SU-DHL-6 (cell line): ENCODE measurements around the gene PSMB8.
A peak's percentile ranks its signal among the peaks of the same experiment; 100 is the strongest.

Source experiments
- H2AFZ ChIP-seq: fragments of 200-600 bp; sonication (generic); 2 replicates; pipeline ENCODE4 v1.6.1; 2014; ENCODE audit warnings: low read depth, mild to moderate bottlenecking, moderate library complexity, mixed read lengths, antibody characterized with exemption, low read length; ENCODE audit not compliant: severe bottlenecking
- H3F3A ChIP-seq: fragments of 200-600 bp; shearing (Covaris generic); 2 replicates; pipeline ENCODE4 v1.6.0; 2016; ENCODE audit warnings: antibody characterized with exemption, mild to moderate bottlenecking; ENCODE audit not compliant: insufficient read depth
- H3K27ac ChIP-seq: fragments of 200-600 bp; sonication (generic); 2 replicates; pipeline ENCODE4 v1.5.1; 2016; ENCODE audit warnings: low read depth, mild to moderate bottlenecking, low read length, moderate library complexity, mixed read lengths
- H3K27me3 ChIP-seq: fragments of 200-600 bp; sonication (generic), shearing (Covaris generic); 2 replicates; pipeline ENCODE4 v1.6.0; 2014; ENCODE audit warnings: mild to moderate bottlenecking, low read length
- H3K36me3 ChIP-seq: fragments of 200-600 bp; sonication (generic); 2 replicates; pipeline ENCODE4 v1.6.1; 2014; ENCODE audit warnings: mild to moderate bottlenecking, low read length, mixed read lengths
- H3K4me2 ChIP-seq: fragments of 300-600, 200-600 bp; shearing (Covaris generic), sonication (generic); 2 replicates; pipeline ENCODE4 v1.6.0; 2014; ENCODE audit warnings: low read length, low read depth, mild to moderate bottlenecking; ENCODE audit not compliant: poor library complexity, severe bottlenecking
- H3K4me3 ChIP-seq: fragments of 200-600 bp; sonication (generic); 2 replicates; pipeline ENCODE4 v1.5.1; 2014; ENCODE audit warnings: antibody characterized with exemption, low read length, mild to moderate bottlenecking, mixed read lengths; ENCODE audit not compliant: insufficient read depth, poor library complexity, severe bottlenecking
- H3K79me2 ChIP-seq: fragments of 200-600 bp; sonication (generic); 2 replicates; pipeline ENCODE4 v1.6.1; 2014; ENCODE audit warnings: mild to moderate bottlenecking, low read length, moderate library complexity; ENCODE audit not compliant: insufficient read depth
- H3K9ac ChIP-seq: fragments of 200-600 bp; sonication (generic); 2 replicates; pipeline ENCODE4 v1.7.0; 2014; ENCODE audit warnings: mild to moderate bottlenecking, low read length
- H3K9me2 ChIP-seq: fragments of 200-600 bp; sonication (generic); replicated peaks from 2 replicates; pipeline ENCODE4 v1.6.1; 2014; ENCODE audit warnings: low read length; ENCODE audit not compliant: insufficient read depth
- H3K9me3 ChIP-seq: fragments of 200-600 bp; sonication (generic); 2 replicates; pipeline ENCODE4 v1.6.1; 2014; ENCODE audit warnings: low read length, mixed read lengths; ENCODE audit not compliant: insufficient read depth
- H4K20me1 ChIP-seq: fragments of 200-600 bp; sonication (generic); 2 replicates; pipeline ENCODE4 v1.6.1; 2014; ENCODE audit warnings: low read depth, mild to moderate bottlenecking, antibody characterized with exemption, low read length, moderate library complexity, mixed read lengths
- EZH2phosphoT487 ChIP-seq: fragments of 200-600 bp; sonication (generic), shearing (Covaris generic); conservative IDR thresholded peaks from 2 replicates; pipeline ENCODE4 v1.6.1; 2018; ENCODE audit warnings: mild to moderate bottlenecking, antibody characterized with exemption, low read length, moderate library complexity, mixed read lengths
- TF ChIP-seq, protein P1 (sequence below): fragments of 200-600 bp; sonication (generic); IDR thresholded peaks from one replicate; pipeline ENCODE4 v1.5.1; 2017; ENCODE audit warnings: antibody characterized with exemption, mild to moderate bottlenecking, low read length, moderate library complexity; ENCODE audit not compliant: insufficient read depth, poor library complexity, severe bottlenecking

The PSMB8 gene

DNA sequence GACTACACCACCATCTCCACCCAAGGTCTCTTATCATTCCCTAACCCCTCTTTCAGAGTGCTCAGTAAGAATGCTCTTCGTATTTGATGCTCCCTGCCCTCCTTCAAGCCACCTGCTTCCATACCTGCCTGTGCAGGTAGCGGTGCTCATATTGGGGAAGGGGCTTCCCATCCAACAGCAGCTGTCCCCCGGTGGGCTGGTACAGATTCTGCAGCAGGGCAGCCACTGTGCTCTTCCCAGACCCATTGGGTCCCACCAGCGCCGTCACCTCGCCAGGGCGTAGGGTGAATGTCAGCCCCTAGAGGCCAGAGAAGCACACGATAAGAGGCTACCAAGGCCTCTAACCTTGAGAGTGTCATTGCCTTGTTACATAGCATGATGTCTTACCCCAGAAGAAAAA, 3.9 kb upstream of the PSMB8 start:
- no peak overlapping the region for H3K27ac ChIP-seq
- no peaks in the 10 kb centered on the region for H3K9me2 ChIP-seq
- H3K4me2 ChIP-seq, result no peak overlapping the region
- no peaks in the 10 kb centered on the region for H3K36me3 ChIP-seq
- TF ChIP-seq, protein P1, sequence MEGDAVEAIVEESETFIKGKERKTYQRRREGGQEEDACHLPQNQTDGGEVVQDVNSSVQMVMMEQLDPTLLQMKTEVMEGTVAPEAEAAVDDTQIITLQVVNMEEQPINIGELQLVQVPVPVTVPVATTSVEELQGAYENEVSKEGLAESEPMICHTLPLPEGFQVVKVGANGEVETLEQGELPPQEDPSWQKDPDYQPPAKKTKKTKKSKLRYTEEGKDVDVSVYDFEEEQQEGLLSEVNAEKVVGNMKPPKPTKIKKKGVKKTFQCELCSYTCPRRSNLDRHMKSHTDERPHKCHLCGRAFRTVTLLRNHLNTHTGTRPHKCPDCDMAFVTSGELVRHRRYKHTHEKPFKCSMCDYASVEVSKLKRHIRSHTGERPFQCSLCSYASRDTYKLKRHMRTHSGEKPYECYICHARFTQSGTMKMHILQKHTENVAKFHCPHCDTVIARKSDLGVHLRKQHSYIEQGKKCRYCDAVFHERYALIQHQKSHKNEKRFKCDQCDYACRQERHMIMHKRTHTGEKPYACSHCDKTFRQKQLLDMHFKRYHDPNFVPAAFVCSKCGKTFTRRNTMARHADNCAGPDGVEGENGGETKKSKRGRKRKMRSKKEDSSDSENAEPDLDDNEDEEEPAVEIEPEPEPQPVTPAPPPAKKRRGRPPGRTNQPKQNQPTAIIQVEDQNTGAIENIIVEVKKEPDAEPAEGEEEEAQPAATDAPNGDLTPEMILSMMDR, result no peak
- TF ChIP-seq EZH2phosphoT487, result no peak
- H3K9me3 ChIP-seq, result no peaks in the 10 kb centered on the region
- H4K20me1 ChIP-seq, result no peaks in the 10 kb centered on the region
- H3K9ac ChIP-seq, result no peak overlapping the region
- H3K27me3 ChIP-seq, result no peaks in the 10 kb centered on the region
- H3K79me2 ChIP-seq, result no peaks in the 10 kb centered on the region
- H3K4me3 ChIP-seq, result no peak overlapping the region
- no peak overlapping the region for H2AFZ ChIP-seq
- peaks cover 24% of the 10 kb centered on the region for H3F3A ChIP-seq

DNA sequence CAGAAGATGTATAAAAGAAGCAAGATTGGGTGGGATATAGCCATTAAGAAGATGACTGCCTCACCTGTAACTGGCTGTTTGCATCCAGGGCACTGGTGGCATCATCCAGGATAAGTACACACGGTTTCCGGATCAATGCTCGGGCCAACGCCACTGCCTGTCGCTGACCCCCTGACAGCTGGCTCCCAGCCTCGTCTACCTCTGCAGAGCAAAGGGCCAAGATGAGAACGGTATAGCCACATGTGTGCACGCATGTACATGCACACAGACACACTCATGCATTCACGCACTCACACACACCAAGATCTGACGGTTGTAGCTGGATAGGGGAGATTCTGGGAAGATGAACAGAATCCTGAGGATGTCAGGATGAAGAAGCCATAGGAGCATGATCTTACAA, 3.2 kb upstream of the PSMB8 start:
- Histone ChIP-seq H3K27ac (no peak overlapping the region), H3F3A (peaks cover 24% of the 10 kb centered on the region), H3K4me2 (no peak overlapping the region), H4K20me1 (no peaks in the 10 kb centered on the region), H3K9ac (no peak overlapping the region), H3K9me3 (no peaks in the 10 kb centered on the region), H3K9me2 (no peaks in the 10 kb centered on the region), H3K4me3 (no peak overlapping the region), H2AFZ (no peak overlapping the region), H3K36me3 (no peaks in the 10 kb centered on the region), H3K27me3 (no peaks in the 10 kb centered on the region), H3K79me2 (no peaks in the 10 kb centered on the region)
- TF ChIP-seq, protein P1, result no peak
- no peak for TF ChIP-seq EZH2phosphoT487

DNA sequence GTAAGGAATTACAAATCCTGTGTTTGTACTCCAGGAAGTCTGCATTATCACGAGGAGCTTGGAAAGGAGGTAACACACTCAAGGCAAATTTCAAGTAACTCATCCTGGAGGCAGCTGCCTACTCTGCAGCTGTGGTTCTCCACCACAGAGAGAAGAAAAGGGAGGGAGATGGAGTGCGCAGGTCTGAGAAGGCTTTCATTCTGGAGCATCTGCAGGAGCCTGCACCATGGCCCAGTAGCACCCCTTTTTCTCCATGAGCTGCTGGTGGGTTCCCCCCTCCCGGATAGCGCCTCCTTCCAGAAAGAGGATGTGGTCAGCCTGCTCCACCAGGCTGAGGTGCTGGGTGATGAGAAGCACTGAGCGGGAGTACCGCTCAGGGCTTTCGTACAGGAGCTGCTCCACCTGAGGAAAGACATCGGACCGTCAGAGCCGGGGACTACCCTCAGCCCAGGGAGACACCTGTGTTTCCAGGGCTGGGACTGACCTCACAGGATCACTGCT, 1.6 kb upstream of the PSMB8 start:
- H3K27ac ChIP-seq, result peak overlapping the region; percentile 78
- peaks cover 18% of the 10 kb centered on the region for H3F3A ChIP-seq
- H3K9me3 ChIP-seq, result no peaks in the 10 kb centered on the region

More for the DNA sequence above, 1.6 kb upstream of the PSMB8 start:
- Histone ChIP-seq H3K4me3 (peak overlapping the region; percentile 64), H3K27me3 (no peaks in the 10 kb centered on the region), H4K20me1 (no peaks in the 10 kb centered on the region), H3K79me2 (no peaks in the 10 kb centered on the region), H3K36me3 (no peaks in the 10 kb centered on the region), H3K9ac (peak overlapping the region; percentile 72), H3K9me2 (no peaks in the 10 kb centered on the region), H3K4me2 (peak overlapping the region; percentile 86), H2AFZ (no peak overlapping the region)
- TF ChIP-seq, protein P1, result no peak
- no peak for TF ChIP-seq EZH2phosphoT487
